Measurements from ENCODE around the gene NUDT8. TPM values are rescaled to one million over a fixed set of nuclear protein-coding genes. Genes with fewer than 3 reads are reported as not detected.

NUDT8 gene
- total and polyA plus RNA-seq, 7 donors = 3.6 to 63.1 (median 10.9) TPM

GRCh38 chr11:67582011-67582410, 47.7 kb downstream of the NUDT8 start:
- Histone ChIP-seq H3K9me3 (no peaks in the 10 kb centered on the region), H3K4me1 (peaks cover 0 to 25% (median 16%) of the 10 kb centered on the region in 4 donors), H3K27me3 (peaks cover 0 to 6% (median 0%) of the 10 kb centered on the region in 3 donors), H3K36me3 (peaks cover 4 to 24% (median 13%) of the 10 kb centered on the region in 4 donors), H3K4me3 (no peak overlapping the region), H3K27ac (no peak overlapping the region)
- intact Hi-C loops (cut with DNase I) = loop anchor here (5.0 kb wide), 1 partner anchor 75 kb away; the partner anchor contains the start of genes CDK2AP2 and PITPNM1
- no peak for TF ChIP-seq CTCF (IDR thresholded peaks at IDR 0.05)
- no peak for TF ChIP-seq EP300 (IDR thresholded peaks at IDR 0.05)
- TF ChIP-seq POLR2A (IDR thresholded peaks at IDR 0.05) = no peak
- TF ChIP-seq POLR2AphosphoS5 (IDR thresholded peaks at IDR 0.05) = no peak
- DNase-seq = no peak
- WGBS, 2 donors = 71 to 82% methylated on average over 4 of the region's 4 CpGs

- Histone ChIP-seq H3K4me1 (peaks cover 0 to 25% (median 16%) of the 10 kb centered on the region in 4 donors), H3K27ac (no peak overlapping the region), H3K4me3 (no peak overlapping the region), H3K36me3 (peaks cover 2 to 19% (median 12%) of the 10 kb centered on the region in 4 donors), H3K27me3 (peaks cover 0 to 6% (median 0%) of the 10 kb centered on the region in 3 donors), H3K9me3 (no peaks in the 10 kb centered on the region)
- DNase-seq = no peak
- intact Hi-C loops (cut with DNase I) = loop anchor here (5.0 kb wide), 1 partner anchor 74 kb away; the partner anchor contains the start of genes CDK2AP2 and PITPNM1
- WGBS, 2 donors = 15 to 54% methylated on average over 11 of the region's 11 CpGs
- TF ChIP-seq EP300 (IDR thresholded peaks at IDR 0.05) (no peak), POLR2A (IDR thresholded peaks at IDR 0.05) (no peak), CTCF (IDR thresholded peaks at IDR 0.05) (no peak), POLR2AphosphoS5 (IDR thresholded peaks at IDR 0.05) (no peak)
Observed at GRCh38 chr11:67581469-67581868, 48.3 kb downstream of the NUDT8 start.

GRCh38 chr11:67577951-67578350, 51.8 kb downstream of the NUDT8 start:
- TF ChIP-seq POLR2AphosphoS5 (IDR thresholded peaks at IDR 0.05) = no peak
- no peak for TF ChIP-seq EP300 (IDR thresholded peaks at IDR 0.05)
- no peak for TF ChIP-seq CTCF (IDR thresholded peaks at IDR 0.05)
- TF ChIP-seq POLR2A (IDR thresholded peaks at IDR 0.05) = no peak
- WGBS, 2 donors = 84 to 87% methylated on average over 6 of the region's 6 CpGs

More at GRCh38 chr11:67577951-67578350, 51.8 kb downstream of the NUDT8 start:
- Histone ChIP-seq H3K27me3 (peaks cover 0 to 6% (median 0%) of the 10 kb centered on the region in 3 donors), H3K27ac (no peak overlapping the region), H3K36me3 (no peaks in the 10 kb centered on the region), H3K4me3 (no peak overlapping the region), H3K4me1 (peaks cover 0 to 5% (median 0%) of the 10 kb centered on the region in 4 donors), H3K9me3 (no peaks in the 10 kb centered on the region)
- DNase-seq = no peak
- intact Hi-C loops (cut with DNase I) = no loop called here

Small RNA genes lying within 50 kb of the gene (small RNA-seq; reads per million reads assigned to genes)
- gene AP003385.3 = 0 reads per million in 3 donors

Other genes with a start within 250 kb of the NUDT8 start
- gene RAD9A, start 238.0 kb downstream of the NUDT8 start, total RNA-seq = 10 to 100 TPM; 11.4 to 18.1 (median 16.5) TPM
- 10 to 100 TPM in 1 of 3 donors, 1 to 10 TPM in 2; 6.5 to 33.9 (median 6.6) TPM for gene RAD9A, start 238.0 kb downstream of the NUDT8 start, polyA plus RNA-seq
- 10 to 100 TPM; 59.5 to 87.0 (median 80.0) TPM for gene PPP1CA, start 228.1 kb downstream of the NUDT8 start, total RNA-seq
- 100 to 1,000 TPM; 228 to 357 (median 235) TPM for gene PPP1CA, start 228.1 kb downstream of the NUDT8 start, polyA plus RNA-seq
- 1 to 10 TPM in 2 of 4 donors, under 1 TPM in 1, not detected in 1; 0.71 to 2.5 (median 1.2) TPM for gene TBC1D10C, start 225.9 kb downstream of the NUDT8 start, total RNA-seq
- 10 to 100 TPM in 1 of 3 donors, 1 to 10 TPM in 2; 1.6 to 48.2 (median 1.8) TPM for gene TBC1D10C, start 225.9 kb downstream of the NUDT8 start, polyA plus RNA-seq
- under 1 TPM; 0.16 to 0.68 (median 0.46) TPM for gene CARNS1, start 214.3 kb downstream of the NUDT8 start, total RNA-seq
- gene CARNS1, start 214.3 kb downstream of the NUDT8 start, polyA plus RNA-seq = under 1 TPM in 1 of 3 donors, not detected in 2; 0.83 TPM
- gene RPS6KB2, start 201.4 kb downstream of the NUDT8 start, total RNA-seq = 10 to 100 TPM; 27.1 to 70.2 (median 35.2) TPM
- 10 to 100 TPM; 55.9 to 67.9 (median 62.0) TPM for gene RPS6KB2, start 201.4 kb downstream of the NUDT8 start, polyA plus RNA-seq
- gene PTPRCAP, start 192.3 kb downstream of the NUDT8 start, total RNA-seq = 1 to 10 TPM in 3 of 4 donors, under 1 TPM in 1; 0.71 to 3.7 (median 2.1) TPM
- gene PTPRCAP, start 192.3 kb downstream of the NUDT8 start, polyA plus RNA-seq = 100 to 1,000 TPM in 1 of 3 donors, 1 to 10 TPM in 2; 2.4 to 129 (median 2.8) TPM
- gene CORO1B, start 186.5 kb downstream of the NUDT8 start, total RNA-seq = 10 to 100 TPM; 42.9 to 52.9 (median 46.1) TPM
- gene CORO1B, start 186.5 kb downstream of the NUDT8 start, polyA plus RNA-seq = 100 to 1,000 TPM; 150 to 190 (median 166) TPM
- gene GPR152, start 177.2 kb downstream of the NUDT8 start, total RNA-seq = not detected
- gene GPR152, start 177.2 kb downstream of the NUDT8 start, polyA plus RNA-seq = not detected
- 1 to 10 TPM in 1 of 4 donors, under 1 TPM in 3; 0.41 to 1.5 (median 0.63) TPM for gene CABP4, start 174.6 kb downstream of the NUDT8 start, total RNA-seq
- gene CABP4, start 174.6 kb downstream of the NUDT8 start, polyA plus RNA-seq = under 1 TPM in 2 of 3 donors, not detected in 1; 0.60 to 0.61 TPM
- 100 to 1,000 TPM in 3 of 4 donors, 10 to 100 TPM in 1; 54.6 to 137 (median 121) TPM for gene TMEM134, start 160.7 kb downstream of the NUDT8 start, total RNA-seq
- gene TMEM134, start 160.7 kb downstream of the NUDT8 start, polyA plus RNA-seq = 10 to 100 TPM; 66.7 to 96.1 (median 69.1) TPM
- 100 to 1,000 TPM; 103 to 120 (median 109) TPM for gene AIP, start 146.9 kb downstream of the NUDT8 start, total RNA-seq
- gene AIP, start 146.9 kb downstream of the NUDT8 start, polyA plus RNA-seq = 10 to 100 TPM; 71.2 to 82.3 (median 76.6) TPM
- gene PITPNM1, start 124.6 kb downstream of the NUDT8 start, total RNA-seq = 10 to 100 TPM in 1 of 4 donors, 1 to 10 TPM in 3; 3.2 to 16.0 (median 5.6) TPM
- 10 to 100 TPM; 16.2 to 69.1 (median 36.1) TPM for gene PITPNM1, start 124.6 kb downstream of the NUDT8 start, polyA plus RNA-seq
- 10 to 100 TPM; 13.3 to 32.9 (median 23.7) TPM for gene CDK2AP2, start 121.8 kb downstream of the NUDT8 start, total RNA-seq
- 100 to 1,000 TPM in 2 of 3 donors, 10 to 100 TPM in 1; 64.9 to 126 (median 101) TPM for gene CDK2AP2, start 121.8 kb downstream of the NUDT8 start, polyA plus RNA-seq
- gene CABP2, start 106.5 kb downstream of the NUDT8 start, total RNA-seq = not detected
- not detected for gene CABP2, start 106.5 kb downstream of the NUDT8 start, polyA plus RNA-seq
- 100 to 1,000 TPM; 349 to 702 (median 499) TPM for gene GSTP1, start 46.1 kb downstream of the NUDT8 start, total RNA-seq
- gene GSTP1, start 46.1 kb downstream of the NUDT8 start, polyA plus RNA-seq = 100 to 1,000 TPM; 451 to 717 (median 599) TPM
- 100 to 1,000 TPM; 152 to 286 (median 203) TPM for gene NDUFV1, start 23.0 kb downstream of the NUDT8 start, total RNA-seq
- 100 to 1,000 TPM; 169 to 268 (median 254) TPM for gene NDUFV1, start 23.0 kb downstream of the NUDT8 start, polyA plus RNA-seq
- not detected for gene TBX10, start 9.8 kb upstream of the NUDT8 start, total RNA-seq
- 100 to 1,000 TPM in 1 of 3 donors, 10 to 100 TPM in 2; 15.8 to 109 (median 60.6) TPM for gene TBX10, start 9.8 kb upstream of the NUDT8 start, polyA plus RNA-seq
- not detected for gene ACY3, start 20.8 kb upstream of the NUDT8 start, total RNA-seq
- gene ACY3, start 20.8 kb upstream of the NUDT8 start, polyA plus RNA-seq = 10 to 100 TPM; 12.4 to 16.6 (median 16.2) TPM
- not detected for gene ALDH3B2, start 44.7 kb upstream of the NUDT8 start, total RNA-seq
- gene ALDH3B2, start 44.7 kb upstream of the NUDT8 start, polyA plus RNA-seq = under 1 TPM in 1 of 3 donors, not detected in 2; 0.38 TPM